Loucy (cell line): ENCODE data around the gene PTPRN2.

ENCODE experiments used
- CTCF ChIP-seq: fragments of 200-600 bp; sonication (generic); conservative IDR thresholded peaks from 2 replicates; pipeline ENCODE4 v1.5.1; 2014; ENCODE audit warnings: mild to moderate bottlenecking, antibody characterized with exemption, low read length
- EZH2phosphoT487 ChIP-seq: fragments of 200-600 bp; IDR thresholded peaks from 2 replicates; pipeline ENCODE4 v1.6.1; 2018; ENCODE audit warnings: antibody characterized with exemption, mild to moderate bottlenecking, moderate library complexity, borderline replicate concordance

- TF ChIP-seq CTCF (no peak), EZH2phosphoT487 (no peak)
Observed at GRCh38 chr7:158055726-158056510, 531.7 kb downstream of the PTPRN2 start.
